OCI-LY7 (cell line): ENCODE results near the gene PPP2R2B. TPM values are rescaled to one million over a fixed set of nuclear protein-coding genes. Genes with fewer than 3 reads are reported as not detected.

ENCODE experiments used
- BruUV-seq: library from RNA; stranded (reverse); fragments of 400-500 nt; replicated peaks from 2 replicates; lab custom pipeline; 2021; lab: Mats Ljungman, UMichigan
- CTCF ChIA-PET: fragments of 300-600 bp; sonication (Branson Sonifier 250); formaldehyde crosslinking; loops from one replicate; lab custom pipeline; 2022; ENCODE audit warnings: antibody characterized with exemption; ENCODE audit not compliant: unreplicated experiment; lab: Charles Lee
- POLR2A ChIA-PET: fragments of 300-600 bp; sonication (Branson Sonifier 250); formaldehyde crosslinking; loops from one replicate; lab custom pipeline; 2022; ENCODE audit warnings: antibody characterized with exemption; lab: Charles Lee
- DNase-seq: peaks from one replicate; pipeline ENCODE4 v3.0.0-alpha.2; 2015; ENCODE audit warnings: low spot score
- H2AFZ ChIP-seq: fragments of 200-600 bp; sonication (generic), shearing (Covaris generic); 2 replicates; pipeline ENCODE4 v1.6.1; 2014; ENCODE audit warnings: mild to moderate bottlenecking, antibody characterized with exemption, low read length, moderate library complexity
- H3K27ac ChIP-seq: fragments of 200-600 bp; sonication (generic); 2 replicates; pipeline ENCODE4 v1.5.1; 2014; ENCODE audit warnings: mixed run types, low read depth, mild to moderate bottlenecking, moderate library complexity, low read length, inconsistent platforms; ENCODE audit not compliant: poor library complexity, severe bottlenecking
- H3K36me3 ChIP-seq: fragments of 200-600 bp; sonication (generic); 2 replicates; pipeline ENCODE4 v1.6.1; 2014; ENCODE audit warnings: mild to moderate bottlenecking, antibody characterized with exemption, low read length, moderate library complexity, mixed read lengths; ENCODE audit not compliant: insufficient read depth
- H3K4me1 ChIP-seq: fragments of 200-600 bp; sonication (generic); 2 replicates; pipeline ENCODE4 v1.5.1; 2014; ENCODE audit warnings: mild to moderate bottlenecking, low read length; ENCODE audit not compliant: insufficient read depth, poor library complexity, severe bottlenecking
- H3K4me2 ChIP-seq: fragments of 200-600 bp; sonication (generic); 2 replicates; pipeline ENCODE4 v1.6.1; 2014; ENCODE audit warnings: mild to moderate bottlenecking, low read length
- H3K4me3 ChIP-seq: fragments of 200-600 bp; sonication (generic); 2 replicates; pipeline ENCODE4 v1.5.1; 2014; ENCODE audit warnings: mild to moderate bottlenecking, low read depth, low read length; ENCODE audit not compliant: poor library complexity, severe bottlenecking
- H3K79me2 ChIP-seq: fragments of 200-600 bp; sonication (generic); 2 replicates; pipeline ENCODE4 v1.6.1; 2016; ENCODE audit warnings: low read depth, mild to moderate bottlenecking, low read length, moderate library complexity, mixed read lengths; ENCODE audit not compliant: insufficient read depth
- H3K9me2 ChIP-seq: fragments of 200-600 bp; sonication (generic); 2 replicates; pipeline ENCODE4 v1.6.1; 2016; ENCODE audit warnings: mild to moderate bottlenecking, low read length, mixed read lengths; ENCODE audit not compliant: insufficient read depth
- H3K9me3 ChIP-seq: fragments of 200-600 bp; sonication (generic); 2 replicates; pipeline ENCODE4 v1.6.1; 2014; ENCODE audit warnings: mild to moderate bottlenecking, mixed run types, low read length, mixed read lengths
- H4K20me1 ChIP-seq: fragments of 200-600 bp; sonication (generic); 2 replicates; pipeline ENCODE4 v1.6.1; 2014; ENCODE audit warnings: mild to moderate bottlenecking, antibody characterized with exemption, low read length, moderate library complexity, mixed read lengths; ENCODE audit not compliant: insufficient read depth
- EZH2phosphoT487 ChIP-seq: fragments of 200-600 bp; sonication (generic); IDR thresholded peaks from 2 replicates; pipeline ENCODE4 v1.6.1; 2018; ENCODE audit warnings: low read depth, borderline replicate concordance, mild to moderate bottlenecking, mixed run types, antibody characterized with exemption, low read length, moderate library complexity, mixed read lengths
- intact Hi-C: fragments of 100-400 bp; cut with micrococcal nuclease; formaldehyde crosslinking; loops from one replicate; pipeline ENCODE4 v1.10.0; 2022; ENCODE audit not compliant: unreplicated experiment
- total RNA-seq, 2 experiments: library from RNA; depleted of rRNA in 1 of 2; stranded (reverse); fragments of >200 nt in 1 of 2; shearing (Covaris generic) in 1 of 2; gene quantifications; 2 replicates each; pipeline ENCODE4 v1.2.3, GENCODE V29; 2014 to 2022
- TF ChIP-seq, protein P1 (sequence below): fragments of 200-600 bp; sonication (generic); conservative IDR thresholded peaks from 2 replicates; pipeline ENCODE4 v1.5.1; 2014; ENCODE audit warnings: mild to moderate bottlenecking, antibody characterized with exemption, low read length, moderate library complexity, mixed read lengths

The PPP2R2B gene
- total RNA-seq, 2 experiments from 2014 or later: not detected

DNA sequence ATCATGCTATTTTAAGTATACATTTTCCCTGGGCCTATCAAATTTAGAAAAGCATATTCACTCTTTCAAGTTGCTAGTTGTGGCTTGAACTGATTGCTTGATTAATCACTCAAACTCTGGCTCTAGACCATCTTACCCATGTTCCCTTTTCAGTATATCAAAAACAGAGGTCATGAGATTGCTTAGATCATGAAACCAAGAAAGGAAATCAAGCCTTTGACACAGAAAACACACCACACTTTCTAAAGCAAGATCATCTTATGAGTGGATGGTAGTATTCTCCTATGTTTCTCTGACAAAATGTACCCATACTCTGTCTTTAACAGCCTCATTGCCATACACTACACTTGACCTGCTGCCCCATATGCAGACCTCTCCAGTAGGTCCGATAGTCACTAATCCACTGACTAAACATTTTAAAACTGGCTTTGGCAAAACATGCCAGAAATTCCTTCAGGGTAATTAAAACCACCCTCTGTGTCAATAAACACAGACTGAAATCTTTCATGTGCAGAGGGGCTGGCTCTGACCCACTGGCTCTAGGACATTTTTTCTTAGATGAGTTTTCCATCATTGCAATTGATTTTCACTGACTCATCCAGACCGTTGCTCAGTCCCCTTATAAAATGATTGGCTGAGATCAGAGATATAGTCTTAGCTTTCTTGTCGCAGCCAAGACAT, 18.2 kb downstream of the PPP2R2B start:
- H3K9me3 ChIP-seq: no peaks in the 10 kb centered on the region
- H3K36me3 ChIP-seq: no peaks in the 10 kb centered on the region
- H2AFZ ChIP-seq: no peak overlapping the region
- no peak overlapping the region for H3K27ac ChIP-seq
- TF ChIP-seq, protein P1, sequence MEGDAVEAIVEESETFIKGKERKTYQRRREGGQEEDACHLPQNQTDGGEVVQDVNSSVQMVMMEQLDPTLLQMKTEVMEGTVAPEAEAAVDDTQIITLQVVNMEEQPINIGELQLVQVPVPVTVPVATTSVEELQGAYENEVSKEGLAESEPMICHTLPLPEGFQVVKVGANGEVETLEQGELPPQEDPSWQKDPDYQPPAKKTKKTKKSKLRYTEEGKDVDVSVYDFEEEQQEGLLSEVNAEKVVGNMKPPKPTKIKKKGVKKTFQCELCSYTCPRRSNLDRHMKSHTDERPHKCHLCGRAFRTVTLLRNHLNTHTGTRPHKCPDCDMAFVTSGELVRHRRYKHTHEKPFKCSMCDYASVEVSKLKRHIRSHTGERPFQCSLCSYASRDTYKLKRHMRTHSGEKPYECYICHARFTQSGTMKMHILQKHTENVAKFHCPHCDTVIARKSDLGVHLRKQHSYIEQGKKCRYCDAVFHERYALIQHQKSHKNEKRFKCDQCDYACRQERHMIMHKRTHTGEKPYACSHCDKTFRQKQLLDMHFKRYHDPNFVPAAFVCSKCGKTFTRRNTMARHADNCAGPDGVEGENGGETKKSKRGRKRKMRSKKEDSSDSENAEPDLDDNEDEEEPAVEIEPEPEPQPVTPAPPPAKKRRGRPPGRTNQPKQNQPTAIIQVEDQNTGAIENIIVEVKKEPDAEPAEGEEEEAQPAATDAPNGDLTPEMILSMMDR: no peak
- no peak for TF ChIP-seq EZH2phosphoT487
- no TSS peak for BruUV-seq
- CTCF ChIA-PET: no interaction called here
- DNase-seq: no peak
- H3K4me3 ChIP-seq: no peak overlapping the region
- H3K4me2 ChIP-seq: no peak overlapping the region
- H3K9me2 ChIP-seq: no peaks in the 10 kb centered on the region
- no peaks in the 10 kb centered on the region for H4K20me1 ChIP-seq
- no peaks in the 10 kb centered on the region for H3K79me2 ChIP-seq
- intact Hi-C loops: no loop called here
- POLR2A ChIA-PET: interaction anchor here (0.6 to 0.8 kb wide), 2 partner anchors 10 to 759 kb away, joined by 3 to 5 read pairs; no protein-coding TSS in a partner anchor
- H3K4me1 ChIP-seq: no peaks in the 10 kb centered on the region

DNA sequence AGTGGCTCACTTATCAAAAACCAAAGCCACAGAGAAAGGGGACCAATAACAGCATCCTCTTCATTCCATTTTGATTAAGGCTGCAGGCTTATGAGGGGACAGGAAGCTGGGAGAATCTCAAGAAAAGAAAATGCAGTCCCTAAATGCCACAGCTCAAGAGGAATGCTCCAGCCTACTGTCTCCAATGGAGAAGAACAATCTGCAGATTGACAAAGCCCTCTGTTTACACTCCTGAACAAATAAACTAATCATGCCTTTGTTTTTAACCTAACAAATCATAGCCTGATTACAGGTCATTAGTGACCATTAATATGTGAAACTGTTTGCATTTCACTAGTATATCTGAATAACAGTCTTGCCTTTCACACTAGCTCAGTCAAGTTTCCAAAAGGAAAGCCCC, 26.5 kb downstream of the PPP2R2B start:
- Histone ChIP-seq H3K9me3 (no peaks in the 10 kb centered on the region), H3K9me2 (no peaks in the 10 kb centered on the region), H2AFZ (no peak overlapping the region), H3K27ac (no peak overlapping the region), H4K20me1 (no peaks in the 10 kb centered on the region), H3K4me3 (no peak overlapping the region), H3K4me1 (no peaks in the 10 kb centered on the region), H3K79me2 (no peaks in the 10 kb centered on the region), H3K4me2 (no peak overlapping the region), H3K36me3 (no peaks in the 10 kb centered on the region)
- no TSS peak for BruUV-seq
- intact Hi-C loops: no loop called here
- ChIA-PET POLR2A (interaction anchor here (0.6 kb wide), 1 partner anchor 141 kb away, joined by 3 read pairs; no protein-coding TSS in a partner anchor), CTCF (no interaction called here)
- TF ChIP-seq, protein P1: no peak
- no peak for TF ChIP-seq EZH2phosphoT487
- no peak for DNase-seq

DNA sequence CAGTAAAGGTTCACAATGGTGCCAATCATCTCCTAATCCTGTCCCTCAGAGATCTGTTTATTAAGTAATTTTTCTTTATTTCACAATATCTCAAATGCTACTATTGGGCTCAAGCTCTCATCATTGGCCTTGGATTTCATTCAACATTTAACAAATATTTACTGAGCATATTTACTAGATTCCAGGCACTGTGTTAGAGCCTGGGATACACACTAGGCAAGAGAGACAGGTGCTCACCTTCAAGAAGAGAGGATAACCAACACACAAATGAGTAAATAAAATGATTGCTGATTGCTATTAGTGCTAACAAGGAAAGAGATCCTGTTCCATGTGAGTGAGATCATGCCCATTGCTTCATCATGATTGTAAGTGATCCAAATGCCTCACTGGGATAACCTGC, 27.4 kb downstream of the PPP2R2B start:
- POLR2A ChIA-PET: no interaction called here
- H3K4me1 ChIP-seq: no peaks in the 10 kb centered on the region
- H2AFZ ChIP-seq: no peak overlapping the region
- H4K20me1 ChIP-seq: no peaks in the 10 kb centered on the region
- intact Hi-C loops: no loop called here
- H3K9me3 ChIP-seq: no peaks in the 10 kb centered on the region
- no peak overlapping the region for H3K4me3 ChIP-seq
- no peaks in the 10 kb centered on the region for H3K9me2 ChIP-seq
- CTCF ChIA-PET: no interaction called here
- TF ChIP-seq EZH2phosphoT487: no peak
- no peaks in the 10 kb centered on the region for H3K36me3 ChIP-seq
- no peak overlapping the region for H3K4me2 ChIP-seq
- no peaks in the 10 kb centered on the region for H3K79me2 ChIP-seq
- no TSS peak for BruUV-seq
- no peak for DNase-seq
- H3K27ac ChIP-seq: no peak overlapping the region
